ENCODE measurements around the gene ANKRD34A.

GRCh38 chr1:145985502-145986439 is 21.4 kb upstream of the ANKRD34A start:
- TF ChIP-seq POLR2AphosphoS5 (IDR thresholded peaks at IDR 0.05) (no peak), EP300 (conservative IDR thresholded peaks at IDR 0.05; ENCODE audit: poor library complexity, severe bottlenecking) (no peak), MXI1 (conservative IDR thresholded peaks at IDR 0.05; ENCODE audit: poor library complexity, severe bottlenecking) (no peak), EZH2 (IDR thresholded peaks at IDR 0.05; ENCODE audit: borderline replicate concordance, insufficient read depth, low read length, poor library complexity, severe bottlenecking) (no peak), CTCF (IDR thresholded peaks at IDR 0.05; ENCODE audit: poor library complexity, severe bottlenecking) (no peak), REST (IDR thresholded peaks at IDR 0.05; ENCODE audit: borderline replicate concordance) (no peak), SMC3 (conservative IDR thresholded peaks at IDR 0.05; ENCODE audit: poor library complexity) (no peak), RAD21 (conservative IDR thresholded peaks at IDR 0.05) (no peak)

Measured in neural cell (in vitro differentiated cells).